A549 (cell line): Measurements from ENCODE around the gene SLC47A2.
A peak's percentile ranks its signal among the peaks of the same experiment; 100 is the strongest.

Source experiments
- BHLHE40 ChIP-seq: IDR thresholded peaks from 2 replicates; pipeline ENCODE4 v1.6.1; 2012; ENCODE audit warnings: low read depth, low read length, inconsistent platforms
- CHD2 ChIP-seq: fragments of 150-350 bp; IDR thresholded peaks from 2 replicates; pipeline ENCODE4 v1.6.1; 2014; ENCODE audit warnings: low read length; ENCODE audit not compliant: partially characterized antibody
- CTCF ChIP-seq: fragments of >200 bp; sonication (Bioruptor Twin); formaldehyde crosslinking; IDR thresholded peaks from 3 replicates; pipeline ENCODE4 v1.5.1; 2016
- ESRRA ChIP-seq: fragments of 150-350 bp; IDR thresholded peaks from 2 replicates; pipeline ENCODE4 v1.6.1; 2014; ENCODE audit warnings: mild to moderate bottlenecking, low read length, borderline replicate concordance
- MAX ChIP-seq: IDR thresholded peaks from 2 replicates; pipeline ENCODE4 v1.6.1; 2012
- MYC ChIP-seq: IDR thresholded peaks from 2 replicates; pipeline ENCODE4 v1.6.1; 2012; ENCODE audit warnings: mild to moderate bottlenecking, inconsistent platforms, low read length, improper control_type of control experiment, borderline replicate concordance
- POLR2A ChIP-seq: IDR thresholded peaks from 2 replicates; pipeline ENCODE4 v1.6.1; 2012; ENCODE audit warnings: mild to moderate bottlenecking, low read length
- REST ChIP-seq: fragments of 200-600 bp; sonication (generic); IDR thresholded peaks from 2 replicates; pipeline ENCODE4 v1.6.1; 2016; ENCODE audit warnings: antibody characterized with exemption, mild to moderate bottlenecking, moderate library complexity

GRCh38 chr17:19747159-19747719 is 30.9 kb upstream of the SLC47A2 start:
- TF ChIP-seq CTCF = no peak
- no peak for TF ChIP-seq ESRRA
- no peak for TF ChIP-seq MYC
- TF ChIP-seq MAX = peak; percentile 16; the same call in 1 of the 2 replicates
- TF ChIP-seq POLR2A = peak; percentile 84
- no peak for TF ChIP-seq CHD2
- TF ChIP-seq REST = no peak
- no peak for TF ChIP-seq BHLHE40
